Epithelial cell of esophagus (primary cell): ENCODE results near the gene NAV1.
A peak's percentile ranks its signal among the peaks of the same experiment; 100 is the strongest.
"Not testable (repeated sequence)": the region's sequence is repeated elsewhere in the genome, so short reads cannot be mapped to it uniquely, and the experiment has no call there.

Source experiments
- DNase-seq: peaks from one replicate; pipeline ENCODE4 v3.0.0; 2010; ENCODE audit warnings: low read depth
- H3K4me3 ChIP-seq: 2 replicates; pipeline ENCODE4 v1.5.1; 2011; ENCODE audit warnings: mild to moderate bottlenecking, low read length, control low read depth
- TF ChIP-seq, protein P1 (sequence below): IDR thresholded peaks from 2 replicates; pipeline ENCODE4 v1.5.1; 2011; ENCODE audit warnings: low read depth, mild to moderate bottlenecking, low read length, control low read depth, inconsistent platforms; ENCODE audit not compliant: insufficient read depth; ENCODE audit errors: missing control alignments

The NAV1 gene

GRCh38 chr1:201515062-201515750, 23.7 kb upstream of the NAV1 start:
- no peak overlapping the region for H3K4me3 ChIP-seq
- no peak for DNase-seq
- TF ChIP-seq, protein P1, sequence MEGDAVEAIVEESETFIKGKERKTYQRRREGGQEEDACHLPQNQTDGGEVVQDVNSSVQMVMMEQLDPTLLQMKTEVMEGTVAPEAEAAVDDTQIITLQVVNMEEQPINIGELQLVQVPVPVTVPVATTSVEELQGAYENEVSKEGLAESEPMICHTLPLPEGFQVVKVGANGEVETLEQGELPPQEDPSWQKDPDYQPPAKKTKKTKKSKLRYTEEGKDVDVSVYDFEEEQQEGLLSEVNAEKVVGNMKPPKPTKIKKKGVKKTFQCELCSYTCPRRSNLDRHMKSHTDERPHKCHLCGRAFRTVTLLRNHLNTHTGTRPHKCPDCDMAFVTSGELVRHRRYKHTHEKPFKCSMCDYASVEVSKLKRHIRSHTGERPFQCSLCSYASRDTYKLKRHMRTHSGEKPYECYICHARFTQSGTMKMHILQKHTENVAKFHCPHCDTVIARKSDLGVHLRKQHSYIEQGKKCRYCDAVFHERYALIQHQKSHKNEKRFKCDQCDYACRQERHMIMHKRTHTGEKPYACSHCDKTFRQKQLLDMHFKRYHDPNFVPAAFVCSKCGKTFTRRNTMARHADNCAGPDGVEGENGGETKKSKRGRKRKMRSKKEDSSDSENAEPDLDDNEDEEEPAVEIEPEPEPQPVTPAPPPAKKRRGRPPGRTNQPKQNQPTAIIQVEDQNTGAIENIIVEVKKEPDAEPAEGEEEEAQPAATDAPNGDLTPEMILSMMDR: no peak

- TF ChIP-seq, protein P1: no peak
- no peak overlapping the region for H3K4me3 ChIP-seq
- DNase-seq: peak; percentile 69
These were observed 23.0 kb upstream of the NAV1 start for GRCh38 chr1:201515895-201516294.

DNA sequence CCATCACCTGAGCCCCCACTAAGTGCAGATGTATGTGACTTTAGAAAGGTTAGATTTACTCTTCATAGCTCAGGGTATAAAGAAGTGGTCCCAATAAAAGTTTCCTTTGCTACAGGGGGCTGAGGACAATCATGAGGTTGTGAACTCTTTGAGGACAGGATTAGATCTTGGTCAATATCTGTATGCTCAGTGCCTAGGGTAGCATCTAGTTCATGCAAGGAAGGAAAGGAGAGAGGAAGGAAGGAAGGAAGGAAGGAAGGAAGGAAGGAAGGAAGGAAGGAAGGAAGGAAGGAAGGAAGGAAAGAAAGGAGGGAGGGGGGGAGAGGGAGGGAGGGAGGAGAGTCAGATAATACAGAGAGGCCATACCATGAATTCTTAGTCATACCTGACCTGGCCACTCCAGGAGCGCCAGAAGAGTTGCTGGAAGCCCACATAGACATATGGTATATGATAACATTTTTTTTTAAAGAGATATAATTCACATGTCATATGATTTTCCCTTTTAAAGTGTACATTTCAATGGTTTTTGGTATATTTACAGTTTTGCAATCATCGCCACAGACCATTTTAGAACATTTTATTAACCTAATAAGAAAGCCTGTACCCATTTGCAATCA, 22.3 kb upstream of the NAV1 start:
- TF ChIP-seq, protein P1: no peak
- no peak overlapping the region for H3K4me3 ChIP-seq
- no peak for DNase-seq

GRCh38 chr1:201517631-201518030, 21.3 kb upstream of the NAV1 start:
- peak; percentile 86 for DNase-seq
- H3K4me3 ChIP-seq: no peak overlapping the region
- TF ChIP-seq, protein P1: no peak

DNA sequence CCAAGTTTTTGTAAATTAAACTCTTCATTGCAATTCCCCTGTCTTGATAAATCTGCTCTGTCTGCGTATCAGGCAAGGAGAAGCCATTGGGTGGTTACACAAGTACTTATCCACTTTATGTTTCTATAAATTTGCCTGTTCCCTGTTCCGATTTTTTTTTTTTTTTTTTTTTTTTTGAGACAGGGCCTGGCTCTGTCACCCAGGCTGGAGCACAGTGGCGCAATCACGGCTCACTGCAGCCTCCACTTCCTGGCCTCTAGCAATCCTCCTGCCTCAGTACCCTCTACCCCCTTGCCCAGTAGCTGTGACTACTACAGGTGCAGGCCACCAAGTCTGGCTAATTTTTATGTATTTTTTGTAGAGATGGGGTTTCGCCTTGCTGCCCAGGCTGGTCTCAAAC, 20.9 kb upstream of the NAV1 start:
- DNase-seq: no peak
- H3K4me3 ChIP-seq: no peak overlapping the region
- TF ChIP-seq, protein P1: no peak

DNA sequence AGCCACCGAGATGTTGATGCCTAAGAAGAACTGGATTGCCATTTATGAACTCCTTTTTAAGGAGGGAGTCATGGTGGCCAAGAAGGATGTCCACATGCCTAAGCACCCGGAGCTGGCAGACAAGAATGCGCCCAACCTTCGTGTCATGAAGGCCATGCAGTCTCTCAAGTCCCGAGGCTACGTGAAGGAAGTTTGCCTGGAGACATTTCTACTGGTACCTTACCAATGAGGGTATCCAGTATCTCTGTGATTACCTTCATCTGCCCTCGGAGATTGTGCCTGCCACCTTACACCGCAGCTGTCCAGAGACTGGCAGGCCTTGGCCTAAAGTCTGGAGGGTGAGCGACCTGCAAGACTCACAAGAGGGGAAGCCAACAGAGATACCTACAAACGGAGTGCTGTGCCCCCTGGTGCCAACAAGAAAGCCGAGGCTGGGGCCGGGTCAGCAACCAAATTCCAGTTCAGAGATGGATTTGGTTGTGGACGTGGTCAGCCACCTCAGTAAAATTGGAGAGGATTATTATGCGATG, 18.8 kb upstream of the NAV1 start:
- not testable (repeated sequence) for H3K4me3 ChIP-seq, DNase-seq

- DNase-seq: no peak
- TF ChIP-seq, protein P1: no peak
- H3K4me3 ChIP-seq: no peak overlapping the region
These were observed 13.6 kb upstream of the NAV1 start for GRCh38 chr1:201525193-201525778.
